Common myeloid progenitor, CD34-positive (primary cell): ENCODE results near the gene GRHL1.
A peak's percentile ranks its signal among the peaks of the same experiment; 100 is the strongest.

ENCODE experiments used
- CTCF ChIA-PET: fragments of 350-600 bp; sonication (Branson Sonifier 250); formaldehyde crosslinking; loops from one replicate; lab custom pipeline; 2021; ENCODE audit warnings: antibody characterized with exemption; lab: Charles Lee
- POLR2A ChIA-PET: fragments of 350-600 bp; sonication (Branson Sonifier 250); formaldehyde crosslinking; loops from one replicate; lab custom pipeline; 2021; ENCODE audit warnings: antibody characterized with exemption; lab: Charles Lee
- DNase-seq, 3 donors: peaks; one replicate each; pipeline versions ENCODE4 v3.0.0 to v3.0.0-alpha.2; 2013
- H3K27ac ChIP-seq, 2 experiments: 1 replicate in 1 of 2; 2 replicates in 1 of 2; pipeline ENCODE4 v1.7.0; 2013; ENCODE audit warnings: inconsistent platforms in 2 of 2, low read length in 2 of 2, mild to moderate bottlenecking in 2 of 2, low read depth in 1 of 2, moderate library complexity in 1 of 2; ENCODE audit not compliant: severe bottlenecking in 2 of 2, insufficient read depth in 1 of 2, poor library complexity in 1 of 2
- H3K27me3 ChIP-seq, 5 experiments: replicated peaks in 2 of 5; 1 replicate in 3 of 5; 2 replicates in 2 of 5; pipeline versions ENCODE4 v1.6.1 to v1.7.0; 2013; ENCODE audit warnings: low read length in 4 of 5, mild to moderate bottlenecking in 2 of 5, moderate library complexity in 2 of 5, inconsistent platforms in 1 of 5; ENCODE audit not compliant: insufficient read depth in 5 of 5, control insufficient read depth in 4 of 5
- H3K36me3 ChIP-seq, 4 experiments: 1 replicate in 2 of 4; 2 replicates in 2 of 4; pipeline versions ENCODE4 v1.6.1 to v1.7.0; 2013; ENCODE audit warnings: low read length in 3 of 4, control low read depth in 1 of 4, mild to moderate bottlenecking in 1 of 4; ENCODE audit not compliant: control insufficient read depth in 4 of 4, insufficient read depth in 4 of 4
- H3K4me1 ChIP-seq, 4 experiments: 1 replicate in 3 of 4; 2 replicates in 1 of 4; pipeline versions ENCODE4 v1.6.1 to v1.7.1; 2013; ENCODE audit warnings: low read length in 3 of 4, mild to moderate bottlenecking in 3 of 4, control low read depth in 1 of 4, inconsistent platforms in 1 of 4, moderate library complexity in 1 of 4; ENCODE audit not compliant: control insufficient read depth in 4 of 4, insufficient read depth in 4 of 4; ENCODE audit errors: control extremely low read depth in 1 of 4
- H3K4me3 ChIP-seq, 7 experiments: 1 replicate in 4 of 7; 2 replicates in 3 of 7; pipeline versions ENCODE4 v1.5.1 to v1.7.0; 2013; ENCODE audit warnings: mild to moderate bottlenecking in 7 of 7, low read length in 6 of 7, moderate library complexity in 6 of 7, inconsistent platforms in 2 of 7, low read depth in 2 of 7, control low read depth in 1 of 7; ENCODE audit not compliant: insufficient read depth in 4 of 7, control insufficient read depth in 1 of 7; ENCODE audit errors: extremely low read depth in 1 of 7
- H3K9me3 ChIP-seq, 5 experiments: 1 replicate in 4 of 5; 2 replicates in 1 of 5; pipeline versions ENCODE4 v1.6.1 to v1.7.1; 2013; ENCODE audit warnings: low read length in 4 of 5, mild to moderate bottlenecking in 2 of 5, inconsistent platforms in 1 of 5, low read depth in 1 of 5, moderate library complexity in 1 of 5; ENCODE audit not compliant: control insufficient read depth in 4 of 5, insufficient read depth in 2 of 5; ENCODE audit errors: control extremely low read depth in 1 of 5
- WGBS: methylation state at CpG from one replicate; pipeline ENCODE4 v1.1.5; 2013; ENCODE audit not compliant: insufficient coverage; 5-methylcytosine and 5-hydroxymethylcytosine counted together

Gene GRHL1

DNA sequence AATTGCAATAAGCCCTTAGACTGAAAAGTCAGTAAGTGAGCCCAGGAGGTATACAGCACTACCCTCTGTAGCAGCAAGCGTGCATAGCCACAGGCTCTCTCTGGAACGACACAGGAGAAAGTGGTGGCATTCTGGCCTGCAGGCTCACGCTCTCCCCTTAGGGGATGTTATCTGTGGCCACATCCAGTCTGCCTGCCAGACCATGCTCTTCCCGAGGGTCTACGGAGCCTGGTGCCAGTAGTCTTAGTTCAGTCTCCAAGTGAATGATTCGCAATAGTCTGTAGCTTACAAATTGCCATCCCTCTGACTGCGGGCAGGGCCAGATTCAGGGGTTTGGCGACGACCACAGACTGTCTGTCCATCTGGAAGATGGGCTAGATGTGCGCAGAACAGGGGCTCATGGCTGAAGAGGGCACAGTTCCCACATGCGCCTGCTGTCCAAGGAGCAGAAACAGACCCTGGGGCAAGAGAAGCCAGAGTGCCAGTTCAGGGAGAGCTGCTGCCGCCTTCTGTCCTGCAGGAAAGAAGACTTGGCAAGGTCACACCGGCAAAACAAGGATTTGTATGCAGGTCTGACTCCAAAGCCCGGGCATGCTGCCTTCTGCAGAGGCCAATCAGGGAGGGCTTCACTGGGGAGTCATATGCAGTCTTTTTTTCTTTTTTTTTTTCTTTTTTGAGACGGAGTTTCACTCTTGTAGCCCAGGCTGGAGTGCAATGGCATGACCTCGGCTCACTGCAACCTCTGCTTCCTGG is 88.3 kb downstream of the GRHL1 start:
- H3K27ac ChIP-seq = no peak overlapping the region
- ChIA-PET CTCF (interaction anchor here (0.9 to 14.5 kb wide), 2 partner anchors 7 to 51 kb away, joined by 3 to 181 read pairs; partner anchors contain the start of gene KLF11), POLR2A (no interaction called here)
- peaks cover 0 to 9% (median 0%) of the 10 kb centered on the region in 5 experiments for H3K9me3 ChIP-seq
- H3K4me3 ChIP-seq = no peak overlapping the region
- no peaks in the 10 kb centered on the region for H3K36me3 ChIP-seq
- peaks cover 0 to 46% (median 31%) of the 10 kb centered on the region in 4 experiments for H3K4me1 ChIP-seq
- DNase-seq = no peak
- WGBS = 98% methylated on average over 14 of the region's 16 CpGs
- H3K27me3 ChIP-seq = peaks cover 0 to 2% (median 0%) of the 10 kb centered on the region in 5 experiments

DNA sequence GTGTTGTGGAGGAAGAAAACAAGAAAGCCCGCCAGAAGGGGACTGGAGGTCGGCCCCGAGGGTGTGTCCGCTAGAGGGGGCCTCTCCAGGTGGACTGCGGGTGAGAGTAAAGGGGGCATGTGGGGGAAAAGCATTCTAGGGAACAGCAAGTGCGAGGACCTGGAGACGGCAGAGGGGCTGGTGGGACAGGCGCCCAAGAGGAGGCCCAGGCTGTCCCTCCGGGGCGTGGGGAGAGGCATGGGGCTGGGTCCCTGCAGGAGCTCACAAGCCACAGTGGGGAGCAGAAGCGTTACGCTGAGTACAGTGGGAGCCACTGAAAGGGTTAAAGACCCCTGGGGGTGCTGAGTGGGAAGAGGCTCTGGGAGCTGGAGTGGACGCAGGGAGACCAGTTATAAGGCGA is 90.2 kb downstream of the GRHL1 start:
- Histone ChIP-seq H3K4me1 (peaks cover 0 to 29% (median 15%) of the 10 kb centered on the region in 4 experiments), H3K36me3 (peaks cover 0 to 6% (median 2%) of the 10 kb centered on the region in 4 experiments), H3K27me3 (peaks cover 0 to 2% (median 0%) of the 10 kb centered on the region in 5 experiments), H3K4me3 (no peak overlapping the region), H3K9me3 (peaks cover 0 to 9% (median 0%) of the 10 kb centered on the region in 5 experiments), H3K27ac (no peak overlapping the region)
- ChIA-PET POLR2A (no interaction called here), CTCF (interaction anchor here (11.9 kb wide), 1 partner anchor 9 kb away, joined by 181 read pairs; no protein-coding TSS in a partner anchor)
- no peak for DNase-seq
- WGBS = 95% methylated on average over 7 of the region's 14 CpGs

DNA sequence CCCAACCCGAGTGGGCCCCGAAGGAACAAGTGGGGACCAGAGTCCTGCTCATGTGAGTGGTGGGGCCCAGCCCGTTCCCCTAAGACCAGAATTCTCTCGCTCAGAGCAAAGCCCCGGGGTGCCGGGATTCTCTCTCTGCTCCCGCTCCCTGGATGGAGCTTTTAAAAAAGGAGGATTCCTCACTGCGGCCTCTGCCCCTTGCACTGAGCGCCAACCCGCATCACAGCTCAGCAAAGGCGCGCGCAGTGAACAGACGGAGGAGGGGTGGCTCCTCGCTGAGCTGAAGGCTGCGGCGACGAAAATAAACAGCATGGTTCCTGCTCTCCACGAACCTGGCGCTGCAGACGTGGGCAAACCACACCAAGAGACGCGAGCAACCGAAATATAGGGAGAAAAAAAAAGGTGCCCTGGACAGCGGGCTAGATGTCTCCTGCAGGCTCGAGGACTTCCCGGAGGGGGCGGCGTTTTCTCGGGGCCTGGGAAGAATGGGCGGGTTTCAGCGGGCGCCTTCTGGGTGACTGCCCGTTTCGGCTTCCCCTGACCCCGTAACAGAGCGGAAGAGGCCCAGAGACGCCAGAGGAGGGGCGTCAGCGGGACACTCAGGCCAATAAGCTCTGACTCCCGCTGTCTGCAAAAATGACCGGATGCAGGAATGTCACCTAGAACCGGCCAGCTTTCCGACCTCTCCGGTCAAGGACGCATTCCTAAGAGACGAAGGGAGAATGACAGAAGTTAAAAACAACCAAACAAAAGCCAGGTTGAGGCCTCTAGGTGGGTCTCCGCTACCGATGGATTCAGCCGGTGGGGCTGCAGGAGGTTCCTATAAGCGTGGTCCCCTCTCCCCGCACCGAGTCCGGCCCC is 91.0 kb downstream of the GRHL1 start:
- POLR2A ChIA-PET = interaction anchor here (1.2 kb wide), 1 partner anchor 199 kb away, joined by 3 read pairs; the partner anchor contains the start of gene TAF1B
- Histone ChIP-seq H3K27ac (no peak overlapping the region), H3K36me3 (peaks cover 0 to 14% (median 7%) of the 10 kb centered on the region in 4 experiments), H3K4me3 (peak overlapping the region in 5 of 7 experiments; percentile 28 to 70 (median 59)), H3K27me3 (peaks cover 0 to 2% (median 0%) of the 10 kb centered on the region in 5 experiments), H3K4me1 (peaks cover 0 to 21% (median 10%) of the 10 kb centered on the region in 4 experiments), H3K9me3 (peaks cover 0 to 9% (median 0%) of the 10 kb centered on the region in 5 experiments)
- peak in 2 of 3 donors; percentile 50 to 52 for DNase-seq
- CTCF ChIA-PET = interaction anchor here (11.9 kb wide), 1 partner anchor 9 kb away, joined by 181 read pairs; no protein-coding TSS in a partner anchor
- 27% methylated on average over 49 of the region's 54 CpGs for WGBS

DNA sequence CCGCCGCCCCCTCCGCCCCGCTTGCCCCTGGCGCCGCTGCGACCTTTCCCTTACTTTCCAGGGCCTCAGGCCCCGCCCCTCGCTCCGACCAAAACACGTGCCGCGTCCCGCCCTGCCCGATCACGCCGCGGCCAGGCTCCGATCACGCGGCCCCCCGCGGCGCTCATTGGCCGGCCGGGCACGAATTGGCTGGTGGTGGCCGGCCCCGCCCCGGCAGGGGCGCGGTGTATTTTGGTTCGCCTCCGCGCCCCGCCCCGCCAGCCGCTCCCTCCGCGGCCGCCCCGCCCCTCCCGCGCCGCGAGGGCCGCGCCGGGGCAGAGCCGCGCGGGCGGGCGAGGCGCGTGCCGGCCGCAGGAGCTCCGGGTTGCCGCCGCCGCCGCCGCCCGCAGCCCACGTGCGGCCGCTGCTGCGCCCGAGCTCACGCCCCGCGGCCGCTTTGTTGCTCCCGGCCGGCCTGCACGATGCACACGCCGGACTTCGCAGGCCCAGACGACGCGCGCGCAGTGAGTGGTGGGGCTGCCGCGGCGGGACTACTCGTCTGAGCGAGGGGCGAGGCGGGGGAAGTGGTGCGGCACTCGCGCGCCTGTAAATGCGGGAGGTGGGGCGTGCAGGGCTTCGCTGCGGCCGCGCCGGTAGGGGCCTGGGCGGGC is 91.9 kb downstream of the GRHL1 start, which contains the start of gene KLF11:
Gene KLF11 (plus strand): TSS at position 295 of the 650 bp plus-strand sequence. CDS start 167 bp downstream, at position 462.
- CTCF ChIA-PET = interaction anchor here (6.9 to 11.9 kb wide), 2 partner anchors 10 to 229 kb away, joined by 71 to 181 read pairs; no protein-coding TSS in a partner anchor
- peaks cover 0 to 2% (median 0%) of the 10 kb centered on the region in 5 experiments for H3K27me3 ChIP-seq
- peak; percentile 86 to 94 (median 93) for DNase-seq
- POLR2A ChIA-PET = interaction anchor here (1.2 kb wide), 1 partner anchor 200 kb away, joined by 3 read pairs; the partner anchor contains the start of gene TAF1B
- peak within 1 kb of the TSS in 6 of 7 experiments; percentile 31 to 70 (median 58) for H3K4me3 ChIP-seq
- no peak within 1 kb of the TSS for H3K27ac ChIP-seq
- peaks cover 0 to 9% (median 0%) of the 10 kb centered on the region in 5 experiments for H3K9me3 ChIP-seq
- peaks cover 0 to 20% (median 9%) of the 10 kb centered on the region in 4 experiments for H3K4me1 ChIP-seq
- H3K36me3 ChIP-seq = peaks cover 0 to 22% (median 14%) of the 10 kb centered on the region in 4 experiments
- WGBS = 0% methylated on average over 67 of the region's 104 CpGs

DNA sequence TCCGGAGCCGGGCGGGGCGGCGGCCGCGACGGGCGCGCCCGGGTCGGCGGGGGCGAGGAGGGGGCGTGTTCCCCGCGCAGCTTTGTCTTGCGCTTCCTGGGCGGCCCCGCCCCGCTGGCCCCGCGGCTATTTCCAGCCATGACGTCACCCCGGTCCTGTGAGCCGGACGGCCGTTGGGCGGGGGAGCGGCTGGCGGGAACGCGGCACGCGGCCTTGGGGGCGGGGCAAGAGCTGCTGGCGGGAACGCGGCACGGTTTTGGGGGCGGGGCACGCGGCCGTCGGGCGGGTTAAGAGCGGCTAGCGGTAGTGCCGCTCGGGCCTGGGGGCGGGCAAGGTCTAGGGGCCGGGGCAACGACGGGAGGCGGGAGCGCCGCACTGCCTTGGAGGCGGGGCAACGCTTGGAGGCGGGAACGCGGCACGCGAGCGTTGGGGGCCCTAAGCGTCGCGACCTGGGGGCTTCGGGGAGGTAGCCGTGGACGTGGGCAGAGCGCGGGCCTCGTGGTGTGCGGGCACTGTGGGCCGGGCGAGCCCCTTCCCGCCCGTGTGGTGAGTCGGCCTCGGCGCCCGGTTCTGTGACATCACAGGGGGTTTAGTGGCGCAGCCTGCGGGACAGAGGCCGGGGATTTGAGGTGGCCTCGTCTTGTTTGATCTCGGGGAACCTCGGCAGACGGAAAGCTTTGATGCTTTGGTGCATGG is 92.6 kb downstream of the GRHL1 start:
- ChIA-PET POLR2A (interaction anchor here (1.2 kb wide), 1 partner anchor 200 kb away, joined by 3 read pairs; the partner anchor contains the start of gene TAF1B), CTCF (interaction anchor here (0.9 to 11.9 kb wide), 6 partner anchors 11 to 274 kb away, joined by 3 to 181 read pairs (median 45); no protein-coding TSS in a partner anchor)
- H3K4me1 ChIP-seq = peaks cover 0 to 20% (median 9%) of the 10 kb centered on the region in 4 experiments
- peak overlapping the region in 4 of 7 experiments; percentile 8 to 67 (median 54) for H3K4me3 ChIP-seq
- DNase-seq = peak; percentile 81 to 90 (median 88)
- peaks cover 0 to 25% (median 16%) of the 10 kb centered on the region in 4 experiments for H3K36me3 ChIP-seq
- H3K27ac ChIP-seq = no peak overlapping the region
- peaks cover 0 to 2% (median 0%) of the 10 kb centered on the region in 5 experiments for H3K27me3 ChIP-seq
- 25% methylated on average over 77 of the region's 90 CpGs for WGBS
- H3K9me3 ChIP-seq = peaks cover 0 to 9% (median 0%) of the 10 kb centered on the region in 5 experiments
